Activated T-cell treated with anti-CD3 and anti-CD28 coated beads for 4 hours (primary cell): ENCODE results near the gene WNT3A.

ENCODE experiments used
- DNase-seq: peaks from one replicate; pipeline ENCODE4 v3.0.0-alpha.2; 2020

Gene WNT3A

DNA sequence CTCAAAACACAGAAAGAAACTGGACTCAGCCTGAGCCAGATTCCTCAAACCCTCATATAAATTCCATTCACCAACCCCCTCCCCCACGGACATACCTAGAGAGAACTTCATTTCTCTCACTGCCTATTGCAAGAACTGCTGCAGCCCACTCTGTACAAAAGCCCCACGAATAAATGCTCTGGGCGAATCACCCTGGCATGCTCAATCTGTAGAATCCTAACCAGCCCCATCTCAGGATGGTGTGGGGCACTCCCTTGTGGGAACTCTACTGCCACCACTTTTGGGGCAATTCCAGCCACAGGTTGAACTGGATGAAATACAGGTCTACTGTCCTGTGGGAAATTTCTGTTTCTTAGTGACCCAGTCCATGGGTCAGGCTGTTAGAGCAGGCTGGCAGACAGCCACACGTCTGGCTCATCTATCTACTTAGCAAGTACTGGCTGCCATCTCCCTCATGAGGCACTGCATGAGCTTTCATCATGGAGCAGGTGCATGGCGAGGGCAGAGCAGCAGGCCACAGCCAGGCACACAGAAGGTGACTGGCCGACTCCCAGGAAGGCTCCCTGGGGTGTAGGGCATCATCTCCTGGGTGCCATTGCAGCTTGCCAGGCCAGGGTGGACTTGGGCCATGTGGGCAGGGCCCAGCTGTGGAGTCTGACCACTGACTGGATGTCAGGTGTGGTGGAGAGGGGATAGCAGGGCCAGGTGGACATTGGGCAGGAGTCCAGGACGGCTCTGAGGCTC is 97.9 kb downstream of the WNT3A start:
- DNase-seq, result no peak

DNA sequence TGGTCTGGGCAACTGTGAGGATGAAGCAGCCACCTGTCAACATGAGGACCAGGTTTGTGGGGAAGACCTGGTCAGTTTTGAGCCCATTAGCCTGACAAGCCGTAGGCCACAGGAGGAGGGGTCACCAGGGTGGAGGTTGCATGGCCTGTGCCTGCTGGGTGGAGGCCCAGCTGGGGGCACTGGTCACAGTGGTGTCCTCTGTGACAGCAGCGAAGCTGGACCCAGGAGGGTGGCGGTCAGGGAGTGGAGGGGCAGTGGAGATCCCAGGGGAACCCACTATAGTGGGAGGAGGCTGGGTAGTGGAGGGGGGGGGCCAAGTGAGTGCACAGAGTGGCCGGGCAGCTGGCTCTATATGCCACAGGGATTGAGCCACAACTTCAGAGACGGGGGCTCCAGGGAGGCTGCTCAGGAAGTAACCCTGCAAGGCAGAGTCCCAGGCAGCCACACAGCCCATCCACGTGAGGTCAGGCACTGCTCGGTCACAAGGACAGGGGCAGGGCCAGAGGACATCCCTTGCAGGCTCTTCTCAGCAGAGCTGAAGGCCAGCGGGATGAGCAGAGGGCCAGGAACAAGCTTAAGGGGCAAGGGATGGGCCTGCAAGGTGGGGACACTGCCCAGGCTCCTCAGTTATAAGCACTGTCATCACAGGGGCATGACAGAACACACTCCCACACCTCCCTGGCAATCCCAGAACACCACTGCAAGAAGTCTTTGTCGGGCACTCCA is 98.6 kb downstream of the WNT3A start:
- DNase-seq, result no peak

DNA sequence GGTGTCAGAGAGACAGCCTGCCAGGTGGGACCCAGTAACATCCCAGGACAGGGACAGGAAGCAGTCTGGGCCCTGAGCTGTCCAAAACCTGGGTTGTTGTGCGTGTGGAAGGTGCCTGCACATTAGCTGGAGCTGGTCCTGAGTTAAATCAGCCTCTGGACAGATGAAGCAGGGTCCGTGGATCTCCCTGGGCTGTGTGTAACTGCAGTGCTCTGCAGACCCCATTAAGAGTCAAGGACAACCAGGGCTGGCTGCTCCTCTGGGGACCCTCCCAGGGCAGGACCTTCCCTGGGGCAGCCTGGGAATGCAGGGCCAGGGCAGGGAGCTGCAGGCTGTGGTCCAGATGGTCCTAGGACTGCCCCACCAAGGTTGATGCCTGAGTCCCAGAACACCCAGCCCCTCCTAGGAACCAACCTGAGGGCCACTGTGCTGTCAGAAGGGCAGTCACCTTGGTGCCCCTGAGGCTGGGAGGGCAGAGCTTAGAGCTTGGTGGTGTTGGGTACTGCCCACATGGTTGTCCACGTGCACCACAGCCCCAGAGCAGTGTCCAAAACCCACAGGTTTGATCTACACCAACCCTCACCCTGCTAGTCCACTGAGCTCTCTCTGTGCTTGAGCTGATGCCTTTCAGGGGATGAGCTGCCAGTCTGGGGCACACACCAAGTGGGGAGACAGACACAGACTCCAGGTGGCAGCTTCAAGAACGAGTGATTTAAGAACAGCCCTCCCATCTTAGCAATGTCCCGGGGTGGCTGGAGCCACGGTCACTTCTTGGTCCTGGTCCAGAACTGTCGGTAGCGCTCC is 99.4 kb downstream of the WNT3A start:
- no peak for DNase-seq

DNA sequence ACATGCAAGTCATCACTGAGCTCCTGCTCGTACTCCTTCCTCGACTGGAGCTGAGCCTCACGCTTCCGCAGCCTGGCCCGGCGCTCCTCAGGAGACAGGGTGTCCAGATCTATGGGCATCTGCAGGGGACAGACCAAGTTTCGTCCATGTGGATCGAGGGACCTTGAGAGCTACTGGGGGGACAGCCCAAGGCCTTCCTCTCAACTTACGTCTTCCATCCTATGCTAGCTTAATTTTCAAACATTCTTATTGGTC is 99.9 kb downstream of the WNT3A start:
- DNase-seq, result no peak

DNA sequence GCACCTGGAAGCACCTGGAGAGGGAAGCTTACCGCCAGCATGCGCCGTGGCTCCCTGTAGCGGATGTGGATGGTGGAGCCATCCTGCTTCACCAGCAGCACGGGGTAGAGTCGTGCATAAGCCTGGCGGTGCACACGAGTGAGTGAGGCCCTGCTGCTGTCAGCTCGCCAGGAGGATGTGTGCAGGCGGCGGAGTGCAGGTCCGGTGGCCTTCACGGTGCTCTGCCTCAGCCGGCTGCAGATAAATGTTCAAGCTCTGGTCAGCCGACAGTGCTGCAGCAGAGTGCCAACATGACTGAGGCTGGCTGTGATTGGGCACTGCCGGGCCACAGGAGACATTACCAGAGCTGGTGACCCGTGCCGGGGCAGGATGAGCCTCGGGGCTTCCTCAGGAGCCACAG is 100.8 kb downstream of the WNT3A start:
- DNase-seq, result no peak

DNA sequence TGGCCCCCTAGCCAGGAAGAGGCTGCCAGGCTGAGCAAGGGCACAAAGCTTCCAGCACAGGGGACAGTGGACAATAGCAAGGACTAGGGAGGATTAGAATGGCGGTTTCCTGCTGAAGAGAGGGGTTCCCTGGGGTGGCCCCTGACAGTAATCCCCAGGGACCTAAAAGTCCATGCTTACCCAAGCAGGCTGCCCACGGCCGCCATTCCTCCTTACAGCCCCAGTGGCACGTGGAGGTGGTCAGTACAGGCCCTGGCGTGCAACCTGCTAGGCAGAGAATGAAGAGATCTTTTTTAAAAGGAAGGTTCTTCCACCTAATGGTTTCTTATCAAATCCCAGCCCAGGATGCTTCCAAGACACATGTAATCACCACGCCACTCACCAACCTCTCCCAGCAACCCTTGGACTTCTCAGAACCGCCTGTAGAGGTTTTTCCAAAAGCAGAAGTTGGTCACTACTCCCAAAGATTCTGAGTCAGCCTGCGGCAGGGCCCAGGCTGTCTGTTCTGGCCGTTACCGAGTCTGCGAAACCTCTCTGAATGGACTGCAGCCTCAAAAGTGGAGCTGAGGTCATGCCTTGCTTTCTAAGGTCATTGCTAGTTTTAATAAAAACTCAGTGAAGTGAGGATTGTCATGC is 101.4 kb downstream of the WNT3A start:
- DNase-seq, result no peak

DNA sequence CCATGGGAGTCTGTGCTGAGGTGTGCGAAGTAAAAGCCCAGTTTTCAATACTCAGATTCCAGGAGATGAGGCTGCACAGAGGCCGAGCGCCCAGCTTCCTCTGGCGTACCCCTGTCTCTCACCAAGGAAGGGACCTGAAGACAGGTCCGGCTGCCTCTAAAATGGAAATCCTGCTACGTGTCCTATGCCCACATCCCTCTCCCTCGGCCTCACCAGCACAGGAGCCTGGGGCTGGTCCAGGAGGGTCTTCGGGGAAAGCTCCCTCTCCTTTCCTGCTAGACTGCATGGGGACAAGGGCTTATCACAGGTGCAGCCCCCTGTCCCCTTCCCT is 101.9 kb downstream of the WNT3A start:
- no peak for DNase-seq

DNA sequence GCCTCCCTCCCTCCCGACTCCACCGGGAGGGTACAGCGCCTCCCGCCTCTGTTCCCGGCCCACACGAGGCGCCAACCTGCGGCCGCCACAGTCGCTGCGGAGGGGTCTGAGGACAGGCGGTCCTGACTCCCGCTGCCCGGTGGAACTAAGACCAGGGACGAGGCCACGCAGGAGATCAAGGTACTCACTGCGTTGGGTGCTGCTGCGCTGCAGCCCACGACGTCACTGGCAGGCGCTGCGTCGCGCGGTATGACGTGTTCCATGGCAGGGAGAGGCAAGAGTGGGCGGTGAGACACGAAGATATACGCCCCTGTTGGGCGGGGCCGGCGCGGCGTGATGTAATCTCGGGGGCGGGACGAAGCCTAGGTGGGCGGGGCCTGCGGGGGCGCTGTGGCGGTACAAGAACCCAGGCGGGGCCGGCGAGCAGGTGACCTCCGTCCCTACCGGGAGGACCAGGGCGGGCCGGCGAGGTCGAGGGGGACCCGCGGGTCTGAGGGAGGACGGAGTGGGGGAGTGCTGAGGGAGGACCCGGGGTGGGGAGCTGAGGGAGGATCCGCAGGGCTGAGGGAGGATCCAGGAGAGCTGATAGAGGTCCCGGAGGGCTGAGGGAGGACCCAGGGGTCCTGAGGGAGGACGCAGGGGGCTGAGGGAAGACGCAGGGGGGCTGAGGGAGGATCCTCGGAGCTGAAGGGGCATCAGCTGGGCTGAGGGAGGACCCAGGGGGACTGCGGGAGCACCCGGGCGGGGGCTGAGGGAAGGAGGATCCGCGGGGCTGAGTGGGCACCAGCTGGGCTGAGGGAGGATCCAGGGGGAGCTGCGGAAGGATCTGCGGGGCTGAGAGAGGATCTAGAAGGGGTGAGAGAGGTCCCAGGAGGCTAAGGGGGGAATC is 102.5 kb downstream of the WNT3A start, which contains the start of gene MRPL55:
TSS of gene MRPL55 (minus strand) at position 227 of the 889 bp plus-strand sequence. CDS start 1,039 bp downstream, outside the sequence.
- peak; percentile 100 for DNase-seq

DNA sequence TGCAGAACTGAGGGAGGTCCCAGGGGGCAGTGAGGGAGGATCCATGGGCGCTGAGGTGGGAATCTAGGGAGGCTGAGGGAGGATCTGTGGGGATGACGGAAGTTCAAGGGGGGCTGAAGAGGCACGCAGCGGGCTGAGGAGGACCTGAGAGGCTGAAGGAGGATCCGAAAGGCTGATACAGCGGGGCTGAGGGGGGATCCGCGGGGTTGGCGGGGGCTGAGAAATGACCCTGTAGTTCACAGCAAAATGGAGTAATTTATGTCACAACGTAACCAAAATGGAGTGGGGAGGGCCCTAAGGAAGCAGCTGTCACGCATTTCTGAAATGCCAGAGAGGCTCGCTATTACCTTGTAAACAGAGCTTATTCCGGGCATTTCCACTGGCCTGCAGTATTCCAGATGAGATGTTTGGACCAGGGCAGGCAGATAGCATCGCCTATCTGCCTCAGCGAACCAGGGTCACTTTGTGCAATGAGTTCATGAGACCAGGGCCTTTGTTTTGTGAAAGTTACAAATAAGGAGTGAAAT is 103.2 kb downstream of the WNT3A start:
- DNase-seq, result no peak

DNA sequence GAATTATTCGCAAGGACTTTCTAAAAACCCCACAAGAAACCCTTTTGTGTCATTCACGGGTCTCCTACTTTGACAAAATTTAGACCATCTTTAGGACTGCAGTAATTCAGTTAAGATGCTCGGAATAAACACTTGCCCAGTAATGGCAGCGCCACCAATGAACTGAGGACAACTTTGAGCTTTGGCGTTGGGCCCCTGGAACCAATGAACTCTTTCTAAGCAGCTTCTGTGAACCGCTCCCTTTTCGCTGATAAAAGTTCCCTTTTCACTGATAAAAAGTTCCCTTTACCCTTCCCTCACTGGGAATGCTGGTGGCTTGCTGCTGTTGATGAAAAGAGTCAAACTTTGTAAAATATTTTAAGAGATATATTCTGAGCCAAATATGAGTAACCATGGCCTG is 103.8 kb downstream of the WNT3A start:
- DNase-seq, result no peak
